ENCODE data around the gene DGKG.

DGKG gene

GRCh38 chr3:186193534-186194450 lies 168.2 kb downstream of the DGKG start:
- TF ChIP-seq ZNF274 (IDR thresholded peaks at IDR 0.05; ENCODE audit: low read depth, low read length), result no peak
- H3K4me3 ChIP-seq (ENCODE audit: low read length), result no peak overlapping the region

- H3K4me3 ChIP-seq (ENCODE audit: low read length), result no peak overlapping the region
- TF ChIP-seq ZNF274 (IDR thresholded peaks at IDR 0.05; ENCODE audit: low read depth, low read length), result no peak
These were observed 169.2 kb downstream of the DGKG start for GRCh38 chr3:186192823-186193222.

- no peak for TF ChIP-seq ZNF274 (IDR thresholded peaks at IDR 0.05; ENCODE audit: low read depth, low read length)
- no peak overlapping the region for H3K4me3 ChIP-seq (ENCODE audit: low read length)
These were observed 172.5 kb downstream of the DGKG start for GRCh38 chr3:186189492-186189891.

DNA sequence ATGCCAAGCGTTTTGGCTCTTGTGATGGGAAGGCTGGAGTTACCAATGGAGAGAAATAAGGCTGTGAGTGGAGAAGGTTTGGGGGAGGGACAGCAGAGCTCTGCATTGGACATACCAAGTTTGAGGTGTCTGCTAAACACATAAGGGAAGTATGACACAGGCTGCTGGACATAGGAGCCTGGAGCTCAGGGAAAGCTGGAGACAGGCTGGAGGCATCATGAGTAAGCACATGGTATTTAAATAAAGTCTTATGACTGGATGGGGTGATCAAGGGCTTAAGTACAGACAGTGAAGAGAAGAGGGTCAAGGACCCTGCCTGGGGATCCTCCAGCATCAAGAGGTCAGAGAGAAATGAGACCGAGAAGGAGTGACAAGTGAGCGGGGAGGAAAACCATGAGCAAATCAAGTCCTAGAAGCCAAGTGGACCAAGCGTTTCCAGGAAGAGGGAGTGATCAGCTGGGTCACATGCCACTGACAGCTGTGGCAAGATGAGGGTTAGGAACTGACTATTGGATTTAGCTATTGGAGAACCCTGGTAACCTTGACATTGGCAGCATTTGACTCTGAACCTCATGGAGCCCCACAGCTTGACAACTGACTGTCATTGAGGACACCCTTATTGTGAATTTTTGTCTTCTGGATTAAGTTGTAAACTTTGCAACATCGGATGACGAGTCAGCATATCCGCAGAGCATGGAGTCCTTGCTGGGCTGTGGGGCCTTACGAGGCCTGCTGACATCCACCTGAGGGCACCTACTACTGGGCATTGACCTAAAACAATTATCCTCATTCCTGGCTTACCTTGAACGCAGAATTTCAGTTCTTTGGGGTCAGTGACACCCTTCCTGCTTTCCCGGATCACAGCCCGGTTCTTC lies 174.4 kb downstream of the DGKG start:
- H3K4me3 ChIP-seq (ENCODE audit: low read length), result no peak overlapping the region
- TF ChIP-seq ZNF274 (IDR thresholded peaks at IDR 0.05; ENCODE audit: low read depth, low read length), result no peak

GRCh38 chr3:186185194-186185787 lies 176.7 kb downstream of the DGKG start:
- no peak for TF ChIP-seq ZNF274 (IDR thresholded peaks at IDR 0.05; ENCODE audit: low read depth, low read length)
- no peak overlapping the region for H3K4me3 ChIP-seq (ENCODE audit: low read length)

GRCh38 chr3:186184021-186184420 lies 178.0 kb downstream of the DGKG start:
- TF ChIP-seq ZNF274 (IDR thresholded peaks at IDR 0.05; ENCODE audit: low read depth, low read length), result no peak
- no peak overlapping the region for H3K4me3 ChIP-seq (ENCODE audit: low read length)

DNA sequence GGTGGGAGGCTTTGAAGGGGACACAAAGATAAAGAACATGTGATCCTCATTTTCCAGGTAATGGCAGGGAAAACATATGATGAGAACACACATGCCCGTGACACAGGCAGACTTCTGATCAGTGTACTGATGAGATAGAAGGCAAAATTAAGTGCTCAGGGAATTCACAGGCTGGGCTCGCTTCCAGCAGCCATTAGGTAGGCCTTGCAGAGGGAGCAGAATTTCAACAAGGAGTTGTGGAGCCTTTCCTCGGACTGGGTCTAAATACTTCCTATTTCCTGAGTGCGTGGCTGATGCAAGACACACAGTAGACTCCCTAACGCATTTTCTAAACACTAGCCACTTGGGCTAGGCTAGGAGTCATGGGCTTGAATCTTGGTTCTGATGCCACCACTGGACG lies 179.2 kb downstream of the DGKG start:
- TF ChIP-seq ZNF274 (IDR thresholded peaks at IDR 0.05; ENCODE audit: low read depth, low read length), result no peak
- no peak overlapping the region for H3K4me3 ChIP-seq (ENCODE audit: low read length)

- no peak for TF ChIP-seq ZNF274 (IDR thresholded peaks at IDR 0.05; ENCODE audit: low read depth, low read length)
- H3K4me3 ChIP-seq (ENCODE audit: low read length), result no peak overlapping the region
These were observed 180.1 kb downstream of the DGKG start for GRCh38 chr3:186181901-186182300.

DNA sequence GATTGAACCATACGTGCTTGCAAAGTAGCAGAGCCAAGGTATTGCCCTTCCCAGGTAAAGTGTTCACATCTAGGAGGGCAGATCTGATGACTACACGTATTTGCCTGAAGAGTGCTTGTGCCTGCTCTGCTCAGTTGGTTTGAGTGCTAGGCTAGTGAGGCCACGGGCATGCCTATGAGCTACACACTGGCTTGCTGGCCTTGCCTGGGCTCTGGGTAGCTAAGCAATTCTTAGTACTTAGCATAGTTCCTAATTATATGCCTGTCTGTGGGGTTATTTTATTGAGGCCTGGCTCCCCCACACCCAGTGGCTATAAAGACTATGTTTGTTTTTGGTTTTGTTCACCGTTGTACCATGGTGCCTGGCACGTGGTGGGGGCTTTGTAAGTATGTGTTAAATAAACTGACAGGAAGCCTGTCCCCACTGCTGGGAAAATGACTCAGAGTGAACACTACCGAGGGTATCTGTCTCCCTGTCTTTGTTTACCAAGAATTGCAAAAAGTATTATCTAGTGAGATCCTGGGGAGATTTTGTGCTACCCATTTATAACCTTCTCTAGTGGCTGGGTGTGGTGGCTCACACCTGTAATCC lies 181.0 kb downstream of the DGKG start:
- no peak for TF ChIP-seq ZNF274 (IDR thresholded peaks at IDR 0.05; ENCODE audit: low read depth, low read length)
- no peak overlapping the region for H3K4me3 ChIP-seq (ENCODE audit: low read length)

- no peak overlapping the region for H3K4me3 ChIP-seq (ENCODE audit: low read length)
- TF ChIP-seq ZNF274 (IDR thresholded peaks at IDR 0.05; ENCODE audit: low read depth, low read length), result no peak
These were observed 181.9 kb downstream of the DGKG start for GRCh38 chr3:186180151-186180550.

- TF ChIP-seq ZNF274 (IDR thresholded peaks at IDR 0.05; ENCODE audit: low read depth, low read length), result no peak
- H3K4me3 ChIP-seq (ENCODE audit: low read length), result no peak overlapping the region
These were observed 183.6 kb downstream of the DGKG start for GRCh38 chr3:186178412-186178811.

- no peak overlapping the region for H3K4me3 ChIP-seq (ENCODE audit: low read length)
- TF ChIP-seq ZNF274 (IDR thresholded peaks at IDR 0.05; ENCODE audit: low read depth, low read length), result no peak
These were observed 185.6 kb downstream of the DGKG start for GRCh38 chr3:186176373-186176990.

GRCh38 chr3:186173224-186173815 lies 188.7 kb downstream of the DGKG start:
- TF ChIP-seq ZNF274 (IDR thresholded peaks at IDR 0.05; ENCODE audit: low read depth, low read length), result no peak
- no peak overlapping the region for H3K4me3 ChIP-seq (ENCODE audit: low read length)

Measured in GM08714 (cell line).